Activated T-helper 1 cell treated with Interleukin-2 at 50 U/mL for 16 hours (primary cell): Measurements from ENCODE around the gene UTS2R.

Experiments used
- DNase-seq: peaks from one replicate; pipeline ENCODE4 v3.0.0-alpha.2; 2020; ENCODE audit warnings: low read depth

Gene UTS2R

GRCh38 chr17:82389379-82389778, 17.8 kb downstream of the UTS2R start:
- no peak for DNase-seq

DNA sequence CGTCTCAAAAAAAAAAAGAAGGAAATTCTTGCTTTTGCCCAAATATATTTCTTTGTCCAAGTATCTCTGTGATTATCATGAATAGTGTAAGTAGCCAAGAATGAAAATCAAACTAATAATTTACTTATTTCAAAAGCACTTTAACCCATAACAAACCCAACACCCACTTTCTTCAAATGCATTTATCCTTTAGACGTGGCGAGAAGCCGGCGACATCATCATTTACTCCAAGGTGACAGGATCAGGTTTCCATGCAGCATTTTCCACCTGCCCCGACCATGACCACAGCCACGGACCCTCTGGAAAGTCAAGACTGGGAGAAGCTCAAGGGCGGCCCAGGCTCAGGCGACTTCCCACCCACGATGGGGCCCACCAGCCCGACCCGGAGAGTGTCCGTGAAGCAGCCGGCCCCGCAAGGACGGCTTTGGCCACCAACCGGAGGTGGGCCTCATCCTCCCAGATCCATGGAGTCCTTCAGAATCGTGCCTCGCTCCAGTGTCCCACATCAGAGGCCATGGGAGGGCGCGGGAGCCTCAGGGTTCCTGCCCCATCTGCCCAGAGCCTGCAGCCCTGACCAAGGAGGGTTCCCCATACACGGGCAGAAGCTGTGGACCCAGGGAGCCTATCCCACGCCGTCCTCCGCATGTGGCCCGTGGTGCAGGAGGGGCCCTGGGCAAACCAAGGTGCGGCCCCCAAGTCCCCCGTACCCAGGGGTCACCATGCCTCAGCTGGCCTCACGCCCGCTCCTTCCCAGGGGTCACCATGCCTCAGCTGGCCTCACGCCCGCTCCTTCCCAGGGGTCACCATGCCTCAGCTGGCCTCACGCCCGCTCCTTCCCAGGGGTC, 18.7 kb downstream of the UTS2R start:
- DNase-seq: no peak

GRCh38 chr17:82390860-82391435, 19.4 kb downstream of the UTS2R start:
- DNase-seq: no peak

DNA sequence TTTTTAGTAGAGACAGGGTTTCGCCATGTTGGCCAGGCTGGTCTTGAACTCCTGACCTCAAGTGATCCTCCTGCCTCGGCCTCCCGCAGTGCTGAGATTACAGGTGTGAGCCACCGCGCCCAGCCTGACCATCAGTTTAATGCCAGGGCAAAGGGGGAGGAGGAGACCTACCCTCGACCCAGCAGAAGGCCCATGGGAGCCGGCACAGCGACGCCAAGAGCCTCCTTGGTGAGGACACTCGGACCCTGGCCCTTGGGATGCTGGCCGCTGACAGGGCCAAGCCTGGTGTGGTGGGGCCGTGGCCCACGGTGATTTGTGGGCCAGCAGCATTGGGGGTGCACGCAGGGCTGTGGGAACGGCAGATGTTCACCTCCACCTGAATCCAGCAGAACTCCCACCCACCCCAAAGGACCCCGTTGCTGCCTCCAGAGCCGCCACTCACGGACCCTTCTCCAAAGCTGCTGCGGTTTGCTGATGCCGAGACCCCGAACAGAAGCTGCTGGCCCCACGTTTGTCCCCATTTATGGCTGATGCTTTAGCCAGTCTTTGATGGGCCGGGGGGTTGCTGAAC, 20.0 kb downstream of the UTS2R start:
- no peak for DNase-seq

GRCh38 chr17:82392209-82392920, 20.8 kb downstream of the UTS2R start:
- no peak for DNase-seq

GRCh38 chr17:82392941-82393340, 21.4 kb downstream of the UTS2R start:
- DNase-seq: no peak

GRCh38 chr17:82394278-82394677, 22.7 kb downstream of the UTS2R start:
- no peak for DNase-seq

DNA sequence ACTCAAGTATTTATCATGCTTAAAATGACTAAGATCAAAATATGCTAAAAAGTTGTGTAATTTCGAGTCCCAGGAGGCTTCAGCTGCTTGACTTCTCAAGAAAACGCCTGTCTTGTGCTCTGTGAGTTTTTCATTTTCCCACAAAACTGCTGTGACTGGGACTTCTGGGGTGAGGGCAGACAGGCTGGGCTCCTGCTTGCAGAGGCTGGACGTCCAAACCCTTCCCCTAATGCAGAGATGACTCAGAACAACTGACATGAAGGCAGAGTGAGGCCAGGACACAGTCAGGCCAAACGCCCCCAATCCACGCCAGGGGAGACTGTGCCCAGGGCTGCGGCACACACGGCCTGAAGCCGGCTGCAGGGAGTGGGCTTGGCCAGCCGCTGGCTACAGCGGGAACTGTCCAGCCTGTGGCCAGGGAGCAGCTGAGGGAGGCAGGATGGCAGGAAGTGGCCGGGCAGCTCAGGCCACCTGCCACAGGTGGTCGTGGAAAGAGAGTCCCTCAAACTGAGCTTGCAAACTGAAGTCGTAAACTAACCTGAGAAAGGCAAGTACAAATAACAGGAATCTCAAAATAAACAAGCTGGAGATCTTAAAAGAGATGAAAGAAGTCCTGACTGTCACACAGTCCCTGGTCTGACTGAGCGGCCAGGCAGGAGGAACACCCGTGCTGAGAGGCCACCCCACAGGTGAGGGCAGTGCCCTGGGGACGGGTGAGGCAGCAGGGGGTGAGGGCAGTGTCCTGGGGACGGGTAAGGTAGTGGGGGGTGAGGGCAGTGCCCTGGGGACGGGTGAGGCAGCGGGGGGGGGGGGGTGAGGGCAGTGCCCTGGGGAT, 25.3 kb downstream of the UTS2R start:
- DNase-seq: no peak

GRCh38 chr17:82397449-82398335, 26.1 kb downstream of the UTS2R start:
- DNase-seq: no peak

GRCh38 chr17:82399041-82399441, 27.5 kb downstream of the UTS2R start:
- no peak for DNase-seq

- no peak for DNase-seq
These were observed 28.1 kb downstream of the UTS2R start for GRCh38 chr17:82399601-82400101.

DNA sequence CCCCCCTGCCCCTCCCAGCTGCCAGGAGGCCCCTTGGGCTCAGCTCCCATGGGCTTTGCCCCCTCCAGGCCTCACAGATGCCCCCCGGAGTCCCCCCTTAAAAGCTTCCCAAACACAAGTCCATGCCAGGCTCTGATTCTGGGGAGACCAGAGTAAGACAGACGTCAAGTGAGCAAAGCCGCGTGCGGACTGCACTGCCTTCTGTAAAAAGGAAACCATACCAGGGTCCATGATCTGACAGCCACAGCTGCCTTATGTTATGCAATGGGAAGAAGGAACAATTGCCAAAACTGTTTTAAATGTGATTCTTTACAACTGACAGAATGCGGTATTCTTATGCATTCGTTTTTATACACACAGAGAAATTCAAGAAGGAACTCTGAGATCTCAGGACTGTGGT, 28.6 kb downstream of the UTS2R start:
- no peak for DNase-seq

DNA sequence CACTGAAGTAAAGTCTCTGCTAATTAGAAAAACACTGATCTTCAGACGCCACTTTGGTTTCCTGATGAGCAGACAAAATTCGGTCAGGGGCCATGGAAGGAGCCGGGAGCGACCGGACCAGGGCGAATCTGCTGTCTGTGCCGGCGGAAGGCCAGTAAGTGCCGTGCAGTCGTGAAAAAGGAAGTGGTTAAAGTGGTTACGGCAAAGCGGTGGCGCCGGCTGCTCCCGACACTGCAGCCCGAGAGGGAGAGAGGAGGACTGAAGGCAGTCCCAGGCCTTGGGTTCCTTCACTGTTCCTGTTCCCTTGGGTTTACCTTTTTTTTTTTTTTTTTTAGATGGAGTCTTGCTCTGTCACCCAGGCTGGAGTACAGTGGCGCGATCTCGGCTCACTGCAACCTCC, 29.3 kb downstream of the UTS2R start:
- peak; percentile 26 for DNase-seq

- DNase-seq: no peak
These were observed 31.3 kb downstream of the UTS2R start for GRCh38 chr17:82402865-82403264.

DNA sequence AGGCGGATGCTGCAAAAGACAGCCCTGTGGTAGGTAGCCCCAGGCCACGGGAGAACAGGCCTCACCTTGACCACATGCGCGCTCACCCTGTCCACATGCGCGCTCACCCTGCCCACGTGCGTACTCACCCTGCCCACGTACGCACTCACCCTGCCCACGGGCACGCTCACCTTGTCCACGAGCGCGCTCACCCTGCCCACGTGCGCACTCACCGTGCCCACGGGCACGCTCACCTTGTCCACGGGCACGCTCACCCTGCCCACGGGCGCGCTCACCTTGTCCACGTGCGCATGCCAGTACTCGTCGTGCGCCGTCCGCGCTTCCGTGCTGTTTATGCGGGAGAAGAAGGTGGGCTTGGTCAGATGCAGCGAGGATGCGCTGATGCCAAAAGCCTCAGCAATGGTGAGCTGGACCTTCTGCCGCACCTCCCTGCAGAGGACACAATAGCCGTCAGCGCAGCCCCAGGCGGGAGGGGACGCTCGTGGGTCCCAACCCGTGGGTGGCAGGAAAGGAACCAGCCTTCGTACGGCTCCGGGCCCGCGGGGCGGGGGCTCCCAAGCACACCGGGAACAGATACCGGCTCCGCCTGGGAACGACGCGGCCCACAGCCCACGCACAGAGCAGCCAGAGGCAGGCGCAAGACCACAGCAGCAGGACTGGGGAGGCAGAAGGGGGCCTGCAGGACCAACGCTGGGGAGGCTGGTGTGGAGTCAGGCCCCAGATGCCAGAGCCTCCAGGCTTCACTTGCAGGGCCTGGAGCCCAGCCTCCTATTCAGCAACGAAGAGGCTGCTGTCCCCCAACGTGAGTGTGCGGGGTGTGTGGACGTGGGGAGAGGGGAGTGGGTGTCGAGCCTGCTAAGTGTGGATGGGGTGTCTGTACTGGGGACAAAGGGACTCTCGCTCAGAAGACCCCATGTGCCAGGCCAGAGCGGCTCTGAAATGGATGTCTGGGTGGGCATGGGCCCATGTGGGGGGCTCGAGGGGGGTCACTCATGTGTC, 32.4 kb downstream of the UTS2R start:
- no peak for DNase-seq

- DNase-seq: no peak
These were observed 33.5 kb downstream of the UTS2R start for GRCh38 chr17:82405051-82405450.

GRCh38 chr17:82406131-82406671, 34.6 kb downstream of the UTS2R start:
- DNase-seq: no peak

- DNase-seq: no peak
These were observed 35.7 kb downstream of the UTS2R start for GRCh38 chr17:82407255-82407654.

GRCh38 chr17:82408288-82408937, 36.8 kb downstream of the UTS2R start:
- no peak for DNase-seq
